ENCODE data around the gene TTC34. TPM values are rescaled to one million over a fixed set of nuclear protein-coding genes. Genes with fewer than 3 reads are reported as not detected.
A peak's percentile ranks its signal among the peaks of the same experiment; 100 is the strongest.

Gene TTC34
- total and polyA plus RNA-seq, 7 donors: under 0.01 to 0.83 (median 0.56) TPM; not detected in 1

GRCh38 chr1:2636733-2637132, 164.8 kb downstream of the TTC34 start:
- TF ChIP-seq CTCF (IDR thresholded peaks at IDR 0.05): no peak
- no peak for TF ChIP-seq POLR2AphosphoS5 (IDR thresholded peaks at IDR 0.05)
- no peak for TF ChIP-seq EP300 (IDR thresholded peaks at IDR 0.05)
- no peak for TF ChIP-seq POLR2A (IDR thresholded peaks at IDR 0.05)
- H3K27me3 ChIP-seq: peaks cover 21 to 56% (median 39%) of the 10 kb centered on the region in 3 donors

GRCh38 chr1:2635361-2636010, 166.0 kb downstream of the TTC34 start:
- no peak overlapping the region for H3K27ac ChIP-seq
- DNase-seq: peak; percentile 44
- no peak overlapping the region for H3K4me3 ChIP-seq
- TF ChIP-seq POLR2AphosphoS5 (IDR thresholded peaks at IDR 0.05) (no peak), CTCF (IDR thresholded peaks at IDR 0.05) (no peak), POLR2A (IDR thresholded peaks at IDR 0.05) (no peak), EP300 (IDR thresholded peaks at IDR 0.05) (no peak)
- H3K27me3 ChIP-seq: peaks cover 27 to 66% (median 47%) of the 10 kb centered on the region in 3 donors
- H3K36me3 ChIP-seq: no peaks in the 10 kb centered on the region
- H3K4me1 ChIP-seq: no peaks in the 10 kb centered on the region
- no peaks in the 10 kb centered on the region for H3K9me3 ChIP-seq
- 82 to 83% methylated on average over 10 of the region's 10 CpGs for WGBS, 2 donors
- intact Hi-C loops (cut with DNase I): no loop called here

More at GRCh38 chr1:2636733-2637132, 164.8 kb downstream of the TTC34 start:
- 92% methylated on average over 7 of the region's 7 CpGs for WGBS, 2 donors
- H3K36me3 ChIP-seq: no peaks in the 10 kb centered on the region
- intact Hi-C loops (cut with DNase I): no loop called here
- H3K27ac ChIP-seq: no peak overlapping the region
- H3K4me3 ChIP-seq: no peak overlapping the region
- H3K9me3 ChIP-seq: no peaks in the 10 kb centered on the region
- DNase-seq: peak; percentile 60
- peaks cover 0 to 7% (median 6%) of the 10 kb centered on the region in 4 donors for H3K4me1 ChIP-seq

GRCh38 chr1:2633936-2634491, 167.5 kb downstream of the TTC34 start:
- Histone ChIP-seq H3K27ac (no peak overlapping the region), H3K27me3 (peaks cover 35 to 79% (median 58%) of the 10 kb centered on the region in 3 donors), H3K4me3 (no peak overlapping the region), H3K36me3 (no peaks in the 10 kb centered on the region), H3K9me3 (no peaks in the 10 kb centered on the region), H3K4me1 (peaks cover 0 to under 1% (median under 1%) of the 10 kb centered on the region in 4 donors)
- DNase-seq: no peak
- 80 to 81% methylated on average over 8 of the region's 8 CpGs for WGBS, 2 donors
- intact Hi-C loops (cut with DNase I): no loop called here
- TF ChIP-seq CTCF (IDR thresholded peaks at IDR 0.05): no peak
- TF ChIP-seq POLR2AphosphoS5 (IDR thresholded peaks at IDR 0.05): no peak
- TF ChIP-seq POLR2A (IDR thresholded peaks at IDR 0.05): no peak
- no peak for TF ChIP-seq EP300 (IDR thresholded peaks at IDR 0.05)

GRCh38 chr1:2633366-2633935, 168.0 kb downstream of the TTC34 start:
- Histone ChIP-seq H3K4me1 (peaks cover 0 to 7% (median 5%) of the 10 kb centered on the region in 4 donors), H3K27me3 (peaks cover 41 to 85% (median 64%) of the 10 kb centered on the region in 3 donors), H3K27ac (no peak overlapping the region), H3K36me3 (no peaks in the 10 kb centered on the region), H3K4me3 (no peak overlapping the region), H3K9me3 (no peaks in the 10 kb centered on the region)
- 86 to 89% methylated on average over 12 of the region's 12 CpGs for WGBS, 2 donors
- peak; percentile 17 for DNase-seq
- intact Hi-C loops (cut with DNase I): no loop called here
- TF ChIP-seq POLR2AphosphoS5 (IDR thresholded peaks at IDR 0.05) (no peak), POLR2A (IDR thresholded peaks at IDR 0.05) (no peak), CTCF (IDR thresholded peaks at IDR 0.05) (no peak), EP300 (IDR thresholded peaks at IDR 0.05) (no peak)

Measured in sigmoid colon (tissue), 7 donors.